HG03280 (cell line): ENCODE measurements around the gene INO80E.
"Not testable (repeated sequence)": the region's sequence is repeated elsewhere in the genome, so short reads cannot be mapped to it uniquely, and the experiment has no call there.

Source experiments
- ATAC-seq: cut with Tn5 transposase; IDR thresholded peaks from one replicate; pipeline ENCODE4 v1.9.1; 2021; ENCODE audit warnings: mild to moderate bottlenecking, moderate library complexity; ENCODE audit not compliant: unreplicated experiment

The INO80E gene

GRCh38 chr16:30030011-30030685, 34.1 kb downstream of the INO80E start:
- ATAC-seq = no peak

DNA sequence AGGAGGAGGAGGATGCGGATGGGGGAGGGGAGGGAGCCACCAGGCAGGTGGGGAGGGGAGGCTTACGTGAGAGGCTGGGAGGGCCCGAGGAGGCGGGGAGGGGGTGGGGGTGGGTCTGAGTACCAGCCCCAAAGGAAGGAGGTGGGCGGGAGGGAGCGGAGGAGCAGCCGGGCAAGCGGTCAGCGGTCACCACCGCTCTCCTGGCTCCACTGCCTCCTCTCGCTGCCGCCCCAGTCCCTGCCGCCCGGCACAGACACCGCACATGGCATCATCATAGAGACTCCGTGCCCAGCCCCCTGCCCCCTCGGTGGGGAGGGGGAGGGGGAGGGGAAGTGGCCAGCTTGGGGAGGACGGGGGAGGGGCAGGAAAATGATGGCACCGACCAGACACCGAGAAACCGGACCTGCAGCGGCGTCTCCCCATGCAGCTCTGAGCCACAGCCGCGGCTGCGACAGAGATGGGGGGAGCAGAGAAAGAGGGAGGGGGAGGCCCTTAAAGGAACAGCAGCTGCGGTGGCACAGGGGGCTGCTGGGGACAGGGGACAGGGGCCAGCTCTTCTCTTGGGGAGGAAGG, 34.9 kb downstream of the INO80E start, which contains the start of gene TLCD3B:
TLCD3B (minus strand) TSS at position 431 of the 573 bp plus-strand sequence. CDS start 744 bp downstream, outside the sequence.
- no peak for ATAC-seq

- ATAC-seq = no peak
Measured at GRCh38 chr16:30031477-30031918, 35.5 kb downstream of the INO80E start.

GRCh38 chr16:30032083-30032819, 36.2 kb downstream of the INO80E start:
- no peak for ATAC-seq

DNA sequence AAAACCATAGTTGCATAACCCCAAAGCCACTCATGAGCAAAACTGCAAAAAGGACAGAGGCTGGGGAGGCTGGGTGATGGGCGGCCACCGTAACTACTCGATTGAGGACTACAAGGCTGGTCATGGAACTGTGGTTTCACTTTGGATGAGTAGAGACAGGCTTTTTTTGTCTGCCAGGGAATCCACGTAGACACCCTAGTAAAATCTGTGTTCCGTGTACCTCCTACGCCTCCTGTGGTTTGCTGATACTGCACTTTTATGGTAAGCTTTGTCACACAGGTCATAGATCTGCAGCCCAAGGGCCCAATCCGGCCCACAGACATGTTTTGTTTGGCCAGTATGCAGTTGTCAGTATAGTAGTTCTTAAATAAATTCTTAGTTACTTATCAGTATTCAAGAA, 37.2 kb downstream of the INO80E start:
- ATAC-seq = no peak

DNA sequence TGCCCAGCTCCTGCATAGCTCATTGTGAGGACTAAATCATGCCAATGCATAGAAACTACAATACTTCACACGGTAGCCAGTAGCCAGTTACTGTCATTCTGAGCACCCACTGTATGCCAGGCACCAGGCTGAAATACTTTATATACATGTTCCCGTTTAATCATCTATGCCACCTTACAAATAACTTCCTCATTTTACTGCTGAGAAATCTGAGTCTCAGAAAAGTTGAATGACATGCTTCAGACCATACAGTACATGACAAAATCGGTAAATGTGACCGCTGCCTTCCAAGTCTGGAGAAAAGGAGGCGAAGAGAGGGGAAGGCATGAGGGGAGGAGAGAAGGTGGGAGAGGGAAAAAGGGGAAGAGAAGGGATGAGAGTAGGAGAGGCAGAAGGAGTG, 44.2 kb downstream of the INO80E start:
- ATAC-seq = no peak

DNA sequence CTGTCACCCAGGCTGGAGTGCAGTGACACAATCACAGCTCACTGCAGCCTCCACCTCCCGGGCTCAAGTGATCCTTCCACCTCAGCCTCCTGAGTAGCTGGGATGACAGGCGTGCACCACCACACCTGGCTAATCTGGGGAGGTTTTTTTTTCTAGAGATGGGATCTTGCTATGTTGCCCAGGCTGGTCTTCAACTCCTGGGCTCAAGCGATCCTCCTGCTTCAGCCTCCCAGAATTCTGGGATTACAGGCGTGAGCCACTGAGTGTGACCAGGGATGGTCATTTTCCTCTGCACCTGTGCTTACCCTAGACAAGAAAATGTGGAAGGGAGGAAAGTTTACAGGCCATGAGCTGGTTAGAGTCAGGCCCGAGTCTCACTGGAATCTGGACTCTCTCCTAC, 44.6 kb downstream of the INO80E start:
- ATAC-seq = not testable (repeated sequence)

GRCh38 chr16:30041841-30042240, 45.8 kb downstream of the INO80E start:
- ATAC-seq = no peak

GRCh38 chr16:30046178-30046577, 50.1 kb downstream of the INO80E start:
- ATAC-seq = no peak

DNA sequence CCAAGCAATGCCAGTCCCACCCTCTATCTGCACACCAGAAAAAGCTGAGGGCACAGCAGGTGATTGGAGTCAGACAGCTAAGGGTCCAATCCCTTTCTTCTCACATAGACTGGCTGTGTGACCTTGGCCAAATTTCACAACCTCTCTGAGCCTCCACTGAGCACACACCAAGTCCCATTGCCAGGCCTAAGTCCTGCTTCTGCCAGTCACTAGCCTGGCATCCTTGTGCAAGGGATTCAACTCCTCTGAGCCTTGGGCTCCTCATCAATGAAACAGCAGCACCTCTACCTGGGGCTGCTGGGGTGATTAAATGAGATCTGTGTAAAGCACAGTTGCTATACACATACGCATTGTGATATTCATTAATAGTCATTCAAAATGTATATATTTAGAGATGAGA, 50.5 kb downstream of the INO80E start:
- no peak for ATAC-seq

DNA sequence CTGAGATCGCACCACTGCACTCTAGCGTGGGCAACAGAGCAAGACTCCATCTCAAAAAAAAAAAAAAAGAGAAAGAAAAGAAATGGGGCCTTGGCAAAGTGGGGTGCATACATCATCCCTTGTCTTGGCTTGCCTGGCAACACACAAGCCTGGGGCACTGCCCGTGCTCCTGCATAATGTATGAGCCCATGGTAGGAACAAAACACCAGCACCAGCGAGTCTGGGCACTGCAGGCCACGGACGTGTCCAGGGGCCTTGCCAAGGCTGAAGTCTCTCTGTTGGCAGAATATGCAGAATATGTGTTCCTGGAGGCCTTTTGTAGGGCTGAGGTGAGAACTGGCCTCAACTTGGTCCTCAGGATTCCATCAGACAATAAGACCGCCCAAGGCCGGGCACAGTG, 53.8 kb downstream of the INO80E start:
- no peak for ATAC-seq

DNA sequence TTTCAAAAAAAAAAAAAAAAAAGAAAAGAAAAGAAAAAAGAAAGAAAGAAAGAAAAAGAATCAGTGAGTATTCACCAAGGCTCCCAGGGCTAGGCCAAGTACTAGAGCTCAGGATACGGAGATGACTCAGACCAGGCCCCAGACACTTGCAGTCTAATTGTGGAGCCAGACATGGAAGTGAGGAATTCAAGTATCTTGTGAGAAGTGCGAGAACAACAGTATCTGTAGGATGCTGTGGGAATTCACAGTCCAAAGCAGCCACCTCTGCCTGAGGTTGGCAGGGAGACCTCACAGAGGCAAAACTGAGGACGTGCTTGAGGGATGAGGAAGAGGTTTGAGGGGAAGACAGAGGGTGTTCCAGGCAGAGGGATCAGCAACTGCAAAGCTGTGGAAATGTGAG, 55.5 kb downstream of the INO80E start:
- ATAC-seq = no peak

DNA sequence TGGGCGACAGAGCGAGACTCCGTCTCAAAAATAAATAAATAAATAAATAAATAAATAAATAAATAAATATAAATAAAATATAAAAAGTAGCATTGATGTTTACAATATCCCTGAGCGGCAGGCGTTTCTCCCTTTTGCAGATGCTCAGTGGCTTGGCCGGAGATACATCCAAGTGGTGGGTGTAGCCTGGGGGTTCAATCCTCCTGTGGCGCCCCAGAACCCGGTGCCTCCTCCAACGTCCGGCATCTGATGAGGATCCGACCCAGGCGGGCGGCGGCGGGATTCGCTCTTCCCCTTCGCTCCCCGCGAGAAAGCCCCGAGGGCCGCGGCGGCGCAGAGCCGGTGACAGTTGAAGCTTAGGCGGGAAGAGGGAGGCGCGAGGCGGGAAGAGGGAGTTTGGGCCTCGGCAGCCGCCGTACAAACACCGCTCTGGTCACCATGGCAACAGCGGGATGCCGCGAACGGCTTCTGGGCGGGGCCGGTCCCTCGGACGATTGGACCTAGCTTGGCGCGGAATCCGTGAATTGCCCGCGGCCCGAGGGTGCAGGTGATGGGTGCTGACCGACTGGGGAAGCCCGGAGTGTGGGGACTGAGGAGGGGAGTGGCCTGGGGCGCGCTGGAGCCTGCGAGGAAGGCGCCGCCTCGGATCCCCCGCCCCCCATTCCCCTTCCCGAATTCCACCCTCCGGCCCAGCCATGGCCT, 56.8 kb downstream of the INO80E start:
- ATAC-seq = peak; percentile 85

DNA sequence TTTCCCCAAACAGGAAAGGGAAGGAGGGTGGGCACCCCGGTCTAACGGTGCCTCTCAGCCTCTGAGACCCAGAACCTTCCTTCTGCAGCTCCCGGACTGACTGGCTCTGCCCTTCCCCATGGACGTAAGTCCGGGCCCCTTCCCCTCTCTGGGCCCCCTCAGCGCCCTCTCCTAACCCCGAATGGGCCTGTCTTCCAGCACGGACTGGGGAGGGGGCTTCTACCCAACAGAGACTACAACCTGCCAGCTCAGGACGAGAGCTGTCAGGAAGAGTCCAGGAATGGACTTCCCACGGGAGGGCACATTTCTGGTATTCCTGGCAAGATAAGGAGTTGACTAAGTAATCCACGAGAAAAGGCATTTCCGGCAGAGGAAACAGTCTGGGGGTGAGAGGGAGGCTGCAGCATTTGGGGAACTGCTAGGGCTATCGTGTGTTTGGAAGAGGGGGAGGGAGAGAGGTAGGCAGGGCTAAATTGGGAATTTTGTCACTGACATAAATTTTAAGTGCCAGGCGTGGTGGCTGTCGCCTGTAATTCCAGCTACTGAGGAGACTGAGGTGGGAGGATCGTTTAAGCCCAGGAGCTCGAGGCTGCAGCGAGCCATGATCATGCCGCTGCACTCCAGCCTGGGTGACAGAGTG, 57.5 kb downstream of the INO80E start:
- ATAC-seq = no peak

DNA sequence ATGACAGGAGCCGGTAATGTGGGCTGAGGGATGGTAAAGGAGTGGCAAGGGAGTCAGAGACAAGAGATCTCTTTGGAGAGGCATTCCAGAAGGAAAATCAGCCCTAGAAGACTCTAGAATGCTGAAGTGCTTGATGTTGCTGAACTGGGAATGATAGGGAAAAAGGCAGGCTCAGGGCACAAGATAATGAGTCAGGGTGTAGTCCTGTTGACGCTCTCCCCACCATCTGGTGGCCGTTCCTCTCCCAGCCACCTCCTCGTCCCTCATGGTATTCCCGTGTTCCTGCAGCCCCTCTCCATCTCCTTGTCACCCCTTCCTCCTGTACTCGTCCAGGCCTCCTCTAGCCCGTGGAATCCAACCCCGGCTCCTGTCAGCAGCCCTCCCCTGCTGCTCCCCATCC, 58.4 kb downstream of the INO80E start:
- ATAC-seq = no peak

DNA sequence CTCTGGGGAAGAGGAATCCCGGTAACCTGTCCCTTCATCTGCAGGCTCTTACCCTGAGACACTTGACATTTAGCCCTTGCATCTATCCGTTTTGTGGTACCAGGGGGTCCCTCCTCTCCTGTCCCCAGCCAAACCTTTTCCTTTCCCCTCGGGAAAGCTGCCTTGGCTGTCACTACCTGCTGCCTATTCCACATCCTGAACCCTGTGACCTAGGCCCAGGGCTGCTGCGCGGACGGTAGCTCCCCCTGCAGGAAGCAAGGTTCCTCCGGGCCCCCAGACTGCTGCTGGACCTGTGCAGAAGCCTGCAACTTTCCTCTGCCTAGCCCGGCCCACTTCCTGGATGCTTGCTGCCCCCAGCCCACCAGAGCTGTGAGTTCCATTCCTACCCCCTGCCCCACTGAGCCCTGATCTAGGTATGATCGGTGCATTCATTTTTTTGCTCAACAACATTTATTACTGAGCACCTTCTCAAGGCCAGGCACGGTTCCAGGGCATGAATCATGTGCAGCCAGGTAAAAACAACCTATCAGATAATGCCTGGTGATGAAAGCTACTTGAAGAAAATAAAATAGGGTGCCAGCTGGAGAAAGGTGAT, 59.0 kb downstream of the INO80E start:
- ATAC-seq = no peak
